Urothelium cell line (cell line): Measurements from ENCODE around the gene PLCD3.
"Not testable (repeated sequence)": the region's sequence is repeated elsewhere in the genome, so short reads cannot be mapped to it uniquely, and the experiment has no call there.

Experiments
- DNase-seq: peaks from one replicate; pipeline ENCODE4 v3.0.0; 2011; ENCODE audit warnings: low spot score, mixed read lengths
- FAIRE-seq: peaks from 2 replicates; lab custom pipeline; 2011; peaks lifted over from hg19 to GRCh38; lab: Jason Lieb, UNC

The PLCD3 gene

GRCh38 chr17:45135978-45136791 is 3.9 kb upstream of the PLCD3 start:
- no peak for DNase-seq

GRCh38 chr17:45135192-45135977 is 3.1 kb upstream of the PLCD3 start, which contains the start of gene ACBD4:
TSS of gene ACBD4 (plus strand) at chr17:45135687. CDS start at chr17:45136145, 458 bp downstream.
- DNase-seq: peak; percentile 94
- peak; percentile 76 for FAIRE-seq

More at GRCh38 chr17:45135978-45136791, 3.9 kb upstream of the PLCD3 start:
- no peak for FAIRE-seq

DNA sequence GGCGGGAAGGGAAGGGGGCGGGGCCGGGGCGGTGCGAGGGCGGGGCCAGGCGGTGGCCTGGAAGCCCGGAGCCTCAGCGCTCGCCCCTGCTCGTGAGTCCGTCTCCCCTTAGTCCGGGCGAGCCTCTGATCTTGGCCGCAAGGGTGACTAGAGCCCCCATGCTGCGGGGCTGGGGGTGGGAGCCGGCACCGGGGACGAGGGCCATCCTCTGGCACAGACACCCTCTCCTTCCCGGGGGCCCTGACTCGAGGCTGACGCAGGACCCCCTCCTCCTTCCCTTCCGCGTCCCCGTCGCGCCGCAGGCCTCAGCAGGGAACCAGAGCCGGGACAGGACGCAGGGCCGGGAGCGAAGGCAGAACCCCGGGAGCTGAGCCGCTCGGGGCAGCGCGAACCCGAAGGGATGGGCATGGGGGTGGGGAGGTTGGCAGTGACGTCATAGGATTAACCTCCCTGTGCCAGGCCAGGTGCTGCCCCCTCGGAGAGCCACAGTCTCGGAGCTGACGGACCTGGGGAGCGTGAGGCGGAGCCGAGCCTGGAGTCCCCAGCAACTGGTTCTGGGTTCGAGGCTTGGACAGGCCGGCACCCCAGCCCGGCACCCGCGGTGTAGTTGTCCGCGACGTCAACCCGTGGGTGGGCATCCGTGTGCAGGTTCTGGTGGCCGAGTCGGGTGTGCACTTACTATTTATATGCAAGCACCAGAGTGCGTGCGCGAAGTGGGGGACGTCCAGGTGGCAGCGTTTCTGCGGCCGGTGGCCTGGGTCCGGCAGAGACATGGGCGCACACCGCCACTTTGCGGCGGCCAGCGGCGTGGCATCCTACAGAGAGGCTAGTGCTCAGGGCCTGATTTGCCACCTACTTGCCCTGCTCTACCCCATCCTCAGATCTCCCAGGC is 503 bp upstream of the PLCD3 start:
- peak; percentile 91 for DNase-seq
- FAIRE-seq: no peak

DNA sequence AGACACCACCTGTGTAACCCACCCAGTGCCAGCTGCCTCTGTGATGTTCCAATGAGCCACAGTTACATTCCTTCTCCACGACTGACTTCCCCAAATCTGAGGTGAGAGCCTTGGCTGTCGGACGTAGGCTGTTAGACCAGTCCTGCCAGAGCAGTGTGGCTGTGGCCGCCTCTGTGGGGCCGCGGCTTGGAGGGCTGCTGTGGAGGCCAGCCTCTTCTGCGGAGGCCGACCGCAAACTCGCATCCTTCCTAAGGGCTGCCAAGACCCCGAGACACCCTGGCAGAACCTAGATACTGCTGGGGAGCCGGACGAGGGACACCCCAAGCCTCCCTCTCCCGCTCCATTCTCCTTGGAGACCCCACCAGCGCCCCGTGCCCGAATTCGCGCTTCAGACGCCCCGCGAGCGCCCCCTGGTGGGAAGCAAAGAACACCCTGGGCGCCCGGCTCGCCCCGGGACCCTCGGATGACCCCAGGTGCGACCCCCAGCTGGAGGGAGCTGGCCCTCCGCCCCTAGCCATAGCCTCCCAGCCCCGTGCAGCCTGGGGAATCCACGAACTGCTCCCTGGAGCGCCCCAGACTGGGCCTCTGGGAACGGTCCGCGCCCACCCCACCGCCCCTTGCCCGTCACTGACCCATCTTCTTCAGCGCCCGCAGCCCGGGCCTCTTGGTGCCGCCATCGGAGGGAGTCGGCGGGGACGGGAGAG is 547 bp downstream of the PLCD3 start:
- DNase-seq: peak; percentile 61
- no peak for FAIRE-seq

- DNase-seq: no peak
- FAIRE-seq: no peak
These were observed 1.4 kb downstream of the PLCD3 start for GRCh38 chr17:45130681-45131615.

DNA sequence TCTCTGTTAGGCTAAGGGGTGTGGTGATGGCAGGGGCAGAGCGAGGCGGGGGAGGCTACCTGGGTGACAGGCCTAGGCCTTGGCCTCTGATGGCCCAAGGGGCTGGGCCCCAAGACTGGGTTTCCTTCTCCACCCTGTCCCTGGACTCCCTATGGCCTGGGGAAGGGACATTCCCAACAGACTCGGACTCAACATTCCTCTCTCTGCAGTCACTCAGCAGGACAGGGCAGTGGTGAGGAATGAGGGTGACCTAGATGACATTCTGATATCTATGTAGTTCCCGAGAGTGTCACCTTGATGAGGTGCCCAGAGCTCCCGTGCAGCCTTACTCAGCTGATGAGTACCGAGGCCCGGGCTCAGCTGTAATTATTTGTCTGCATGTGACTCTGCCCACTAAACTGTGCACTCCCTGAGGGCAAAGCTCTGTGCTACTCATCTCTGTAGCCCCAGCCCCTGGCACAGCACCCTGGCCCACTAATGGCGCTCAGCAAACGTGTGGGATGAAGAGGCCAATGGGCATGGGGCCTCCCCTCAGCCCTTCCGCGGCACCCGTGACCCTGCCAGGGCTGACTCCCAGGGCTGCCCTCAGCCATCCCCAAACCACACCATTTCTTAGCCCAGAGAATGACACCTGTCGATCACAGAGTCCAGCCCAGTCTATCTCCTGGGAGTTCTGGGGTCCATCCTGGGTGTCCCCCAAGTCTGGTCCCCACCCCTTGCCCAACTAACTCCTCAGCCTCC is 2.2 kb downstream of the PLCD3 start:
- no peak for FAIRE-seq
- DNase-seq: no peak

- FAIRE-seq: no peak
- DNase-seq: no peak
These were observed 2.8 kb downstream of the PLCD3 start for GRCh38 chr17:45129426-45129939.

- DNase-seq: no peak
- FAIRE-seq: no peak
These were observed 3.3 kb downstream of the PLCD3 start for GRCh38 chr17:45128989-45129388.

- no peak for FAIRE-seq
- no peak for DNase-seq
These were observed 4.0 kb downstream of the PLCD3 start for GRCh38 chr17:45128331-45128730.

- peak; percentile 65 for DNase-seq
- FAIRE-seq: peak; percentile 98
These were observed 4.6 kb downstream of the PLCD3 start for GRCh38 chr17:45127548-45128300.

- FAIRE-seq (no peak), DNase-seq (no peak)
These were observed 5.1 kb downstream of the PLCD3 start for GRCh38 chr17:45127207-45127547.

GRCh38 chr17:45125509-45125908 is 6.8 kb downstream of the PLCD3 start:
- no peak for DNase-seq
- FAIRE-seq: peak; percentile 81

DNA sequence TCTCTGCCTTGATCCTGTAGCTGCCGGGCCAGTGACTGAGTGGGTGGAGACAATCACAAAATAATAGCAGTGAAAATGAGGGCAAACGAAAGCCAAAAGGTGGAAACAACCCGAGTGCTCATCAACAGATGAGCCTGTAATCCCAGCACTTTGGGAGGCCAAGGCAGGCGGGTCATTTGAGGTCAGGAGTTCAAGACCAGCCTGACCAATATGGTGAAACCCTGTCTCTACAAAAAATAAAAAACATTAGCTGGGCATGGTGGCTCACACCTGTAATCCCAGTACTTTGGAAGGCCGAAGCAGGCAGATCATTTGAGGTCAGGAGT is 7.6 kb downstream of the PLCD3 start:
- DNase-seq, FAIRE-seq: not testable (repeated sequence)

DNA sequence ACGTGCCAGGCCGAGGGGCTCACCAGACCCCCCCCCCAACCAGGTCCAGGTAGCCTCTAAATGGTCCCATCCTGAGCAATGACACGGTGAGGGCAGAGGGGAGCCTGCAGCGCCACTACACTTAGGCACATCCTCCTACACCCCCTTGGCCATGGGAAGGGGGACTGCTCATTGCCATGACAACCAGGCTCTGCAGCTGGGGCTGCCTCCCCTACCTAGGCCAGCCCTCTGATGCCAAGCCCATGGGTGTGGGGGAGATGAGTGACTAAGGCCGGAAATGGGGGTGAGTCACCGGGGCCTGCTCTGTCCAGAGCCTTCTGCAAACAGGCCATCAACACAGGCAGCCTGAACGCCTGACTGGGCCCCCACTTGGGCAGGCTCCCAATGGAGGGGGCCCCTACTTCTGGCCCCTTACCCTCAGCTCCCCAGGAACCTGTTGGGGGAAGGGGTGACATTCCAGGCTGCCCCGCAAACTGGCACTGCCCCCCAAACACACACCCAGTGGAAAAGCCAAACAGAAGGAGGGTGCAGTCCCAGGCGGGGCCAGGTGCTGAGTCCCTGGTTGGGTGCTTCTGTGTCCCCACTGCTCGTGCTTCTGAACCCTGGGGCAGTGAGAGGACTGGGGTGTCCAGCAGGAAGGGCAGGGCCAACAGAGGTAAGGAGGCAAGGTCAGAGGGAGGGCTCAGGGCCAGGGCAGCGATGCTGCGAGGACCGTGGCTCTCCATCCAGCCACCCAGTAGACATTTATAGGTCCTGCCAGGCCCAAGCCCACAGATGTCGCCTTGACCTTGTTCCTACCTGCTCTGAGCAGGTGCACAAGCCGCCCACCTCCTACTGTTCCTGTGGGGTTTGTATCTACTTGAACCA is 8.2 kb downstream of the PLCD3 start:
- FAIRE-seq (peak; percentile 97), DNase-seq (peak; percentile 96)

DNA sequence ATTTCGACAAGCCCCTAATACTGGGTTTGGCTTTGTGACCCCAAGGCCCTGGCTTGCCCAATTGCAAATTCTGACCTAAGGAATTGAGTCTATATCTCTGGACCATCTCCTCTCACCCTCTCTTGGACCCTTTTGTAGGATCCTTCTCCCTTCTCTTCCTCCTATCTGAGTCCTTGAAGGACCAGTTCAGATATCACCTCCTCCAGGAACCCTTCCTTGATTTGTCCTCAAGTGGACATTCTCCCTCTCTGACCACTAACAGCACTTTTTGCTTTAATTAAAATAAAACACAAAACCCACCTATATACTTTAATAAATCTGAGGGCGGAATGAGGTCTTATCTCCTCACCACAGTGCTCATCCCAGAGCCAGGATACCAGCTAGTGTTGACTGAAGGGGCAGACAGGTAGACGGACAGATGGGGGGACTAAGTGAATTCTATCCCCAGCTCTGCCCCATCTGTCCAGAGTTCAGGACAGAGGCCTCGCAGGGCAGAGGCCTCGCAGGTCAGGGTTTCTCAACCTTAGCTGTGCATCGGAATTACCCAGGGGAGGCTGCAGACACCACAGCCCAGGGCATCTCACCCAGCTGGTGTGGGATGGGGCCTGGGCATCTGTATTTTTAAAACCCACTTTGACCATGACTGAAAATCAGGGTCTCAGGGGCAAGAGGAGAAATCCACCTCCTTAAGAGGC is 9.1 kb downstream of the PLCD3 start:
- DNase-seq (no peak), FAIRE-seq (no peak)

DNA sequence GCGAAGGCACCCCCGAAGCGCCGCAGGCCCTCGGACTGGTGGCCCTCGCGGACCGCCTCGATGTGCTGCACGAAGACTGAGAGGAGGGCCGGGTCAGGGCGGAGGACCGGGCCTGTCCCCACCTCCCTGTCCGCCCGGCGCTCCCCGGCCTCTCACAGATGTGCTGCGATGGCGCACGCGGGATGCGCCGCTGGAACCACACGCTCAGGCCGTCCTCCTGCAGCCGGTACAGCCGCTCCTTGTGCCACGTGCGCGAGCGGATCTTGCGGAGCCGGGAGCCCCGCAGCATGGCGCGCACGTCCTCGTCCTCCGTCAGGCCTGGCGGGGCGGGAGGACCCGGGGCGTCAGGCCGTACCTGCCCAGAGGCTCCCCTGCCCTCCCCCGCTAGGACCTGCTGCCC is 11.3 kb downstream of the PLCD3 start:
- DNase-seq (no peak), FAIRE-seq (no peak)
